K562 (cell line): ENCODE results near the gene SIGLEC14. TPM values are rescaled to one million over a fixed set of nuclear protein-coding genes. Genes with fewer than 3 reads are reported as not detected.

ENCODE experiments used
- ATAC-seq: fragments of 200-7000 bp; cut with Tn5 transposase; 3 replicates; pipeline ENCODE4 v1.9.1; 2020; ENCODE audit warnings: moderate library complexity
- BruUV-seq: library from RNA; stranded (reverse); fragments of 400-500 nt; replicated peaks from 2 replicates; lab custom pipeline; 2021; lab: Mats Ljungman, UMichigan
- CTCF ChIA-PET: fragments of 300-600 bp; formaldehyde crosslinking; extraction: SDS; loops from one replicate; lab custom pipeline; 2021; ENCODE audit warnings: low intra/inter-chr PET ratio; lab: Yijun Ruan, JAX
- POLR2A ChIA-PET: fragments of 300-600, 350-650 bp; sonication (Branson Sonifier 250); formaldehyde crosslinking; extraction: SDS; loops from one replicate; lab custom pipeline; 2021; ENCODE audit warnings: antibody characterized with exemption, inconsistent platforms; lab: Yijun Ruan, JAX
- DNase-seq, 4 experiments: peaks; one replicate each; pipeline versions ENCODE4 v3.0.0 to v3.0.0-alpha.2; 2011 to 2018; ENCODE audit warnings: low spot score in 3 of 4, mixed read lengths in 3 of 4; ENCODE audit errors: extremely low read depth in 1 of 4
- FAIRE-seq: peaks from 2 replicates; lab custom pipeline; 2011; peaks lifted over from hg19 to GRCh38; lab: Jason Lieb, UNC
- H2AFZ ChIP-seq: 2 replicates; pipeline ENCODE4 v1.6.0; 2011; ENCODE audit warnings: low read depth, low read length, control low read depth, inconsistent platforms
- H3K27ac ChIP-seq: fragments of 200-600 bp; 3 replicates; pipeline ENCODE4 v1.8.0; 2011; ENCODE audit warnings: low read depth, mild to moderate bottlenecking, control low read depth, inconsistent platforms, low read length, moderate library complexity, mixed read lengths; ENCODE audit errors: extremely low read depth
- H3K27me3 ChIP-seq, 2 experiments: fragments of 300-600 bp in 1 of 2; 2 replicates in 1 of 2; 3 replicates in 1 of 2; pipeline versions ENCODE4 v1.6.0 to v1.8.0; 2011; ENCODE audit warnings: inconsistent platforms in 2 of 2, low read length in 2 of 2, mild to moderate bottlenecking in 1 of 2, mixed read lengths in 1 of 2, moderate library complexity in 1 of 2; ENCODE audit not compliant: control insufficient read depth in 2 of 2, insufficient read depth in 2 of 2
- H3K36me3 ChIP-seq: fragments of 300-600 bp; 3 replicates; pipeline ENCODE4 v1.8.0; 2011; ENCODE audit warnings: mild to moderate bottlenecking, low read length, inconsistent platforms; ENCODE audit not compliant: control insufficient read depth, insufficient read depth
- H3K4me1 ChIP-seq, 2 experiments: fragments of 200-600 bp in 1 of 2; replicated peaks in 1 of 2; 2 replicates in 1 of 2; 3 replicates in 1 of 2; pipeline versions ENCODE4 v1.5.1 to v1.8.0; 2011; ENCODE audit warnings: inconsistent platforms in 2 of 2, low read length in 2 of 2, mild to moderate bottlenecking in 1 of 2, mixed read lengths in 1 of 2, moderate library complexity in 1 of 2; ENCODE audit not compliant: control insufficient read depth in 2 of 2, insufficient read depth in 2 of 2
- H3K4me2 ChIP-seq: 2 replicates; pipeline ENCODE4 v1.6.1; 2011; ENCODE audit warnings: low read length, control low read depth, inconsistent platforms, mixed read lengths; ENCODE audit not compliant: insufficient read depth
- H3K4me3 ChIP-seq: fragments of 200-600 bp; sonication (generic), shearing (Covaris generic); 2 replicates; pipeline ENCODE4 v1.5.1; 2016; ENCODE audit warnings: control low read depth, inconsistent platforms
- H3K79me2 ChIP-seq: fragments of 200-600 bp; 3 replicates; pipeline ENCODE4 v1.8.0; 2011; ENCODE audit warnings: low read length, inconsistent platforms; ENCODE audit not compliant: control insufficient read depth, insufficient read depth
- H3K9ac ChIP-seq, 2 experiments: 2 replicates each; pipeline versions ENCODE4 v1.6.0 to v1.6.1; 2011; ENCODE audit warnings: low read depth in 2 of 2, low read length in 2 of 2, control low read depth in 1 of 2, inconsistent platforms in 1 of 2, mild to moderate bottlenecking in 1 of 2, mixed read lengths in 1 of 2; ENCODE audit not compliant: insufficient read depth in 1 of 2
- H3K9me1 ChIP-seq: one replicate; pipeline ENCODE4 v1.6.0; 2011; ENCODE audit warnings: inconsistent platforms, mild to moderate bottlenecking, low read length, moderate library complexity; ENCODE audit not compliant: control insufficient read depth, insufficient read depth
- H3K9me3 ChIP-seq: replicated peaks from 2 replicates; pipeline ENCODE4 v1.5.1; 2011; ENCODE audit warnings: low read depth, low read length, inconsistent platforms; ENCODE audit not compliant: control insufficient read depth, insufficient read depth
- H4K20me1 ChIP-seq: replicated peaks from 2 replicates; pipeline ENCODE4 v1.6.1; 2011; ENCODE audit warnings: low read length, inconsistent platforms, mixed read lengths; ENCODE audit not compliant: control insufficient read depth, insufficient read depth
- C11orf30 ChIP-seq: fragments of 450-650 bp; IDR thresholded peaks from 2 replicates; pipeline ENCODE4 v1.6.1; 2016; ENCODE audit warnings: low read depth, mild to moderate bottlenecking
- CBX8 ChIP-seq: fragments of 200-600 bp; sonication (generic); IDR thresholded peaks from 2 replicates; pipeline ENCODE4 v1.6.1; 2012; ENCODE audit warnings: borderline replicate concordance, mixed run types, low read depth, mild to moderate bottlenecking, moderate library complexity, mixed read lengths, low read length, control low read depth, inconsistent platforms; ENCODE audit not compliant: poor library complexity, severe bottlenecking; ENCODE audit errors: extremely low read depth
- CXXC5 ChIP-seq: fragments of 250-450 bp; sonication (Bioruptor Pico); IDR thresholded peaks from 2 replicates; pipeline ENCODE4 v1.8.0; 2022; ENCODE audit warnings: inconsistent platforms, mild to moderate bottlenecking, moderate library complexity
- EHMT2 ChIP-seq: fragments of 450-650 bp; IDR thresholded peaks from 2 replicates; pipeline ENCODE4 v1.6.1; 2018; ENCODE audit warnings: antibody characterized with exemption
- ELF4 ChIP-seq: fragments of 450-650 bp; formaldehyde crosslinking; IDR thresholded peaks from 2 replicates; pipeline ENCODE4 v1.4.0; 2022; ENCODE audit warnings: missing genetic modification characterization
- FUS ChIP-seq: fragments of 200-400 bp; formaldehyde crosslinking; optimal IDR thresholded peaks from 2 replicates; pipeline ENCODE3; 2017; ENCODE audit warnings: low read depth, low read length
- GTF2A2 ChIP-seq: IDR thresholded peaks from 2 replicates; pipeline ENCODE4 v1.6.1; 2016; ENCODE audit warnings: mild to moderate bottlenecking, missing genetic modification characterization, missing compliant biosample characterization
- JUN ChIP-seq, 2 experiments: sonication (generic) in 1 of 2; formaldehyde crosslinking in 1 of 2; IDR thresholded peaks; 2 replicates each; pipeline versions ENCODE4 v1.6.1 to v1.8.0; 2012 to 2022; ENCODE audit warnings: borderline replicate concordance in 2 of 2, mild to moderate bottlenecking in 2 of 2, improper control_type of control experiment in 1 of 2, low read depth in 1 of 2, low read length in 1 of 2, missing genetic modification reagents in 1 of 2
- MYBL2 ChIP-seq, 2 experiments: fragments of 450-650 bp in 1 of 2; sonication (generic) in 1 of 2; formaldehyde crosslinking in 1 of 2; IDR thresholded peaks; 2 replicates each; pipeline versions ENCODE4 v1.6.1 to v1.8.1; 2017 to 2022; ENCODE audit warnings: borderline replicate concordance in 1 of 2, inconsistent platforms in 1 of 2, low read depth in 1 of 2, mild to moderate bottlenecking in 1 of 2, missing genetic modification reagents in 1 of 2, moderate library complexity in 1 of 2
- RBM15 ChIP-seq: fragments of 200-400 bp; formaldehyde crosslinking; IDR thresholded peaks from 2 replicates; pipeline ENCODE4 v1.6.1; 2018; ENCODE audit warnings: mild to moderate bottlenecking, low read length, moderate library complexity; ENCODE audit not compliant: insufficient read depth
- ZNF140 ChIP-seq: fragments of 250-450 bp; sonication (Bioruptor Pico); IDR thresholded peaks from 2 replicates; pipeline ENCODE4 v1.8.0; 2021; ENCODE audit warnings: moderate library complexity, mild to moderate bottlenecking, inconsistent platforms
- ZNF23 ChIP-seq: fragments of 250-450 bp; sonication (Bioruptor Pico); IDR thresholded peaks from 2 replicates; pipeline ENCODE4 v1.4.0; 2020; ENCODE audit warnings: mild to moderate bottlenecking
- ZNF431 ChIP-seq: sonication (generic); formaldehyde crosslinking; IDR thresholded peaks from 2 replicates; pipeline ENCODE4 v1.8.0; 2022; ENCODE audit warnings: mild to moderate bottlenecking, missing genetic modification reagents
- ZNF79 ChIP-seq: fragments of 250-450 bp; sonication (Bioruptor Pico); IDR thresholded peaks from 2 replicates; pipeline ENCODE4 v1.4.0; 2020; ENCODE audit warnings: low read depth, mild to moderate bottlenecking, moderate library complexity
- WGBS: fragments of 100-300 bp; shearing (Covaris generic); methylation state at CpG from one replicate; pipeline ENCODE4 v1.1.6; 2016; ENCODE audit warnings: low coverage, mixed read lengths; ENCODE audit not compliant: insufficient coverage; ENCODE audit errors: missing lambda C conversion rate; 5-methylcytosine and 5-hydroxymethylcytosine counted together
- in situ Hi-C: fragments of 300-500 bp; cut with MboI; formaldehyde crosslinking; loops from 4 replicates; pipeline ENCODE4 v1.15.0; 2018; ENCODE audit warnings: inconsistent platforms, mixed read lengths
- intact Hi-C: fragments of 100-400 bp; cut with micrococcal nuclease; formaldehyde crosslinking; loops from 2 replicates; pipeline ENCODE4 v1.14.2; 2022
- polyA plus RNA-seq, 8 experiments: library from polyadenylated mRNA; depleted of rRNA in 4 of 8; stranded (reverse) in 5 of 8; unstranded in 3 of 8; fragments of >200 nt; fragmentation: Nextera tagmentation in 2 of 8; fragmentation: Illumina TruSeq in 1 of 8; extraction: Ambion mirVana in 2 of 8; extraction: Trizol in 1 of 8; gene quantifications; 2 replicates each; pipeline versions ENCODE4 v1.2.1 to v1.2.3, GENCODE V29; 2011 to 2014; ENCODE audit warnings: inconsistent platforms in 1 of 8, missing spikeins in 1 of 8
- total RNA-seq, 7 experiments: library from RNA; depleted of rRNA in 6 of 7; stranded (reverse); fragments of >200 nt in 6 of 7; fragmentation: Illumina TruSeq in 2 of 7; extraction: Trizol in 2 of 7; gene quantifications; 2 replicates each; pipeline versions ENCODE4 v1.2.1 to v1.2.3, GENCODE V29; 2011 to 2021; ENCODE audit warnings: low replicate concordance in 1 of 7
- TF ChIP-seq, protein P1 (sequence below): fragments of 200-800 bp; sonication (Bioruptor generic); IDR thresholded peaks from 2 replicates; pipeline ENCODE4 v1.6.1; 2017; ENCODE audit warnings: missing genetic modification characterization, missing compliant biosample characterization
- TF ChIP-seq, protein P2 (sequence below), 2 experiments: fragments of 450-650 bp; IDR thresholded peaks; 2 replicates each; pipeline ENCODE4 v1.6.1; 2016
- TF ChIP-seq, protein P3 (sequence below): fragments of 450-650 bp; IDR thresholded peaks from 2 replicates; pipeline ENCODE4 v1.6.1; 2014; ENCODE audit warnings: low read depth, mild to moderate bottlenecking, moderate library complexity, borderline replicate concordance

SIGLEC14 gene
- total and polyA plus RNA-seq, 9 of the 15 experiments (the other 6 are each of a cell fraction or from before 2014, with no cell fraction given): not detected

DNA sequence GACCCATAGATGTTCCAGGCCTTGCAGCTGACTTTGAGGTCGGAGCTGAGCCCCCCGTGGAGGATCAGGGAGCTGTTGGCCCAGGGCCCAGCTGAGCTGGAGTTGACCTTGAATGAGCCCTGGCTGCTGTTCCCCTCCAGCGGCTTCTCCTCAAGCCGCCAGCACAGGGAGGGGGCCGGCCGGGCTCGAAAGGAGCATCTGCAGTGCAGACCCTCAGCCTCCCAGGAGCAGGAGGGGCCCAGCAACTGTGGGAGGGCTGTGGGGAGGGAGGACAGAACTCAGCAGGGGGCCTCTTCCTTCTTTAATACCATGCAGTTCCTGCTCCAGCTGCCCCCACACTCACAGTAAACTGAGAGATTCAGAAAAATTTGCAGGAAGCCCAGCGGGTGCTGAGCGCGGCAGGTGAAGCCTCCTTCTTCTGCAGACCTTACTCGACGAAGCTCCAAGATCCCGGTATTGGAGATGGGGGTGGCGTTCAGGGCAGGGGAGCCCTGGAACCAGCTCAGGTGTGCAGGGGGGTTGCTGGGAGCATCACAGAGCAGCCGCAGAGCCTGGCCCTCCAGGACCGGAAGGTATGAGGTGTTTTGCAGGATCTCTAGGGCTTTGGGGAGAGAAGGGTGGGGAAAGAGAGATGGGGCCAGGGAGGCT lies 19.0 kb downstream of the SIGLEC14 start:
- H3K4me2 ChIP-seq: no peak overlapping the region
- TF ChIP-seq ZNF431 (CRISPR knock-in tag): no peak
- TF ChIP-seq, protein P1, sequence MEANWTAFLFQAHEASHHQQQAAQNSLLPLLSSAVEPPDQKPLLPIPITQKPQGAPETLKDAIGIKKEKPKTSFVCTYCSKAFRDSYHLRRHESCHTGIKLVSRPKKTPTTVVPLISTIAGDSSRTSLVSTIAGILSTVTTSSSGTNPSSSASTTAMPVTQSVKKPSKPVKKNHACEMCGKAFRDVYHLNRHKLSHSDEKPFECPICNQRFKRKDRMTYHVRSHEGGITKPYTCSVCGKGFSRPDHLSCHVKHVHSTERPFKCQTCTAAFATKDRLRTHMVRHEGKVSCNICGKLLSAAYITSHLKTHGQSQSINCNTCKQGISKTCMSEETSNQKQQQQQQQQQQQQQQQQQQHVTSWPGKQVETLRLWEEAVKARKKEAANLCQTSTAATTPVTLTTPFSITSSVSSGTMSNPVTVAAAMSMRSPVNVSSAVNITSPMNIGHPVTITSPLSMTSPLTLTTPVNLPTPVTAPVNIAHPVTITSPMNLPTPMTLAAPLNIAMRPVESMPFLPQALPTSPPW (CRISPR knock-in tag): no peak
- no peak for TF ChIP-seq ELF4 (CRISPR knock-in tag)
- TF ChIP-seq MYBL2 (IDR thresholded peaks at IDR 0.05; ENCODE audit: low read depth): no peak
- no peak for TF ChIP-seq MYBL2 (CRISPR knock-in tag; IDR thresholded peaks at IDR 0.05; ENCODE audit: borderline replicate concordance)
- TF ChIP-seq ZNF79 (CRISPR knock-in tag): no peak
- TF ChIP-seq RBM15: no peak
- TF ChIP-seq JUN (IDR thresholded peaks at IDR 0.05; ENCODE audit: borderline replicate concordance, low read depth, low read length): no peak
- TF ChIP-seq JUN (CRISPR knock-in tag; IDR thresholded peaks at IDR 0.05; ENCODE audit: borderline replicate concordance): no peak
- TF ChIP-seq CXXC5: no peak
- TF ChIP-seq FUS: no peak
- no peak for TF ChIP-seq ZNF23 (CRISPR knock-in tag)
- no peak for TF ChIP-seq EHMT2
- TF ChIP-seq, protein P2, sequence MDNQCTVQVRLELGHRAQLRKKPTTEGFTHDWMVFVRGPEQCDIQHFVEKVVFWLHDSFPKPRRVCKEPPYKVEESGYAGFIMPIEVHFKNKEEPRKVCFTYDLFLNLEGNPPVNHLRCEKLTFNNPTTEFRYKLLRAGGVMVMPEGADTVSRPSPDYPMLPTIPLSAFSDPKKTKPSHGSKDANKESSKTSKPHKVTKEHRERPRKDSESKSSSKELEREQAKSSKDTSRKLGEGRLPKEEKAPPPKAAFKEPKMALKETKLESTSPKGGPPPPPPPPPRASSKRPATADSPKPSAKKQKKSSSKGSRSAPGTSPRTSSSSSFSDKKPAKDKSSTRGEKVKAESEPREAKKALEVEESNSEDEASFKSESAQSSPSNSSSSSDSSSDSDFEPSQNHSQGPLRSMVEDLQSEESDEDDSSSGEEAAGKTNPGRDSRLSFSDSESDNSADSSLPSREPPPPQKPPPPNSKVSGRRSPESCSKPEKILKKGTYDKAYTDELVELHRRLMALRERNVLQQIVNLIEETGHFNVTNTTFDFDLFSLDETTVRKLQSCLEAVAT (IDR thresholded peaks at IDR 0.05): no peak
- no peak for TF ChIP-seq ZNF140 (CRISPR knock-in tag)
- no peak for TF ChIP-seq GTF2A2 (tag)
- TF ChIP-seq, protein P3, sequence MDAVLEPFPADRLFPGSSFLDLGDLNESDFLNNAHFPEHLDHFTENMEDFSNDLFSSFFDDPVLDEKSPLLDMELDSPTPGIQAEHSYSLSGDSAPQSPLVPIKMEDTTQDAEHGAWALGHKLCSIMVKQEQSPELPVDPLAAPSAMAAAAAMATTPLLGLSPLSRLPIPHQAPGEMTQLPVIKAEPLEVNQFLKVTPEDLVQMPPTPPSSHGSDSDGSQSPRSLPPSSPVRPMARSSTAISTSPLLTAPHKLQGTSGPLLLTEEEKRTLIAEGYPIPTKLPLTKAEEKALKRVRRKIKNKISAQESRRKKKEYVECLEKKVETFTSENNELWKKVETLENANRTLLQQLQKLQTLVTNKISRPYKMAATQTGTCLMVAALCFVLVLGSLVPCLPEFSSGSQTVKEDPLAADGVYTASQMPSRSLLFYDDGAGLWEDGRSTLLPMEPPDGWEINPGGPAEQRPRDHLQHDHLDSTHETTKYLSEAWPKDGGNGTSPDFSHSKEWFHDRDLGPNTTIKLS: no peak
- no peak for TF ChIP-seq C11orf30
- TF ChIP-seq CBX8: no peak

More for the DNA sequence above, 19.0 kb downstream of the SIGLEC14 start:
- Histone ChIP-seq H3K27ac (no peak overlapping the region), H3K79me2 (no peaks in the 10 kb centered on the region), H3K4me3 (no peak overlapping the region), H3K9ac (no peak overlapping the region; a peak in 1 of 4 replicates), H3K4me1 (peaks cover 0 to 3% of the 10 kb centered on the region in 2 experiments; a peak in 1 of 5 replicates), H3K27me3 (peaks cover 40 to 58% of the 10 kb centered on the region in 2 experiments), H2AFZ (no peak overlapping the region), H3K9me3 (no peaks in the 10 kb centered on the region), H3K9me1 (no peaks in the 10 kb centered on the region), H4K20me1 (no peaks in the 10 kb centered on the region), H3K36me3 (no peaks in the 10 kb centered on the region)
- ATAC-seq (no peak), FAIRE-seq (no peak), DNase-seq (no peak)
- POLR2A ChIA-PET: interaction anchor here (0.8 kb wide), 1 partner anchor 13 kb away, joined by 4 read pairs; no protein-coding TSS in a partner anchor
- in situ Hi-C loops (no loop called here), intact Hi-C loops (no loop called here)
- CTCF ChIA-PET: no interaction called here
- no TSS peak for BruUV-seq
- 2% methylated on average over 14 of the region's 16 CpGs for WGBS
